Activated CD4-positive, alpha-beta T cell treated with anti-CD3 and anti-CD28 coated beads for 48 hours (primary cell): ENCODE data around the gene FST.

Source experiments
- DNase-seq: peaks from one replicate; pipeline ENCODE4 v3.0.0-alpha.2; 2020

Gene FST

GRCh38 chr5:53475320-53475719 is 5.1 kb upstream of the FST start:
- no peak for DNase-seq

DNA sequence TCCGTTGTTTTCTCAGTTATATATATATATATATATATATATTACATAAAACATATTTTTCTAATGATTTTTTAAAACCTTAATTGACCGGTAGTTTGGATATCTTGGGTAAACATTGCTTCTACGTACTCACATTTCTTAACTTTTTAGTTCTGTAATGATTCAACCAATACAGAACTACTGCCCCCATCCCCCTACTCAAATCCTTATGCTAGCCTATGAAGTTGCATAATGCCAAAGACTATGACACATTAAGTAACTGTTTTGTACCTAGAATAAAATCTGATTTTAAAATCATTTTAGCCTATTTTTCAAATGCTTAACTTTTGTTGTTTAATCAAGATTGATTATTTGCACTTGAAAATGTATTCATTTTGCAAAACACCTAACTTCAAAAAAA is 4.4 kb upstream of the FST start:
- no peak for DNase-seq

- DNase-seq: no peak
Observed at GRCh38 chr5:53476531-53477480, 3.6 kb upstream of the FST start.

DNA sequence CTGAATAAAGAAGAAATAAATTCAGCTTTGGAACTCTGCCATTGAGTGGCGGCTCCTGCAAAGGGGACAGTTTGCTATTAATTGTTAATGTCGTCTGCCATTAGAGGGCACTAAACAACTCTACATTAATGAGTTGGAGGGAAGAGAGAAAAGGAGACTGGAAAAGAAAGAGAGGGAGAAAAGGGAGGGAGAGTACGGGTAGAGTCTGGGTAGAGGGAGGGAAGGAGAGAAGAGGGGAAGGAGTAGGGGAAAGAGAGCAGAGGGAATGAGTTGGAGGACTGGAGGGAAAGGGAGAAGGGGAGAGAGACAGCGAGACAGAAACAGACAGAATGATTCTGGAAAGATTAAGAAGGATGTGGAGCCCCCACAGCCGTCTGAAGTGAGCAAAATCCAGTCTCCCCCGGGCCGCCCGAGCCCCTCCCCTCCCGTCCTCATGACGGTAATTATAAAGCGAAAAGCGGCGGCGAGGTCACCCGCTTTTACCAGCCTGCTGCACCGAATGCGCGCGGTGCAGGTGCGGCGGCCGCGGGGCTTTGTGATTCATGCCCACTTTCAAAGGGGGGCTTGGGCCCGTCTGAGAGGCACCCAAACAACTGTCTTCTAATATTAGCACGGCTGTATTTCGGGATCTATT is 1.9 kb upstream of the FST start:
- peak; percentile 21 for DNase-seq

DNA sequence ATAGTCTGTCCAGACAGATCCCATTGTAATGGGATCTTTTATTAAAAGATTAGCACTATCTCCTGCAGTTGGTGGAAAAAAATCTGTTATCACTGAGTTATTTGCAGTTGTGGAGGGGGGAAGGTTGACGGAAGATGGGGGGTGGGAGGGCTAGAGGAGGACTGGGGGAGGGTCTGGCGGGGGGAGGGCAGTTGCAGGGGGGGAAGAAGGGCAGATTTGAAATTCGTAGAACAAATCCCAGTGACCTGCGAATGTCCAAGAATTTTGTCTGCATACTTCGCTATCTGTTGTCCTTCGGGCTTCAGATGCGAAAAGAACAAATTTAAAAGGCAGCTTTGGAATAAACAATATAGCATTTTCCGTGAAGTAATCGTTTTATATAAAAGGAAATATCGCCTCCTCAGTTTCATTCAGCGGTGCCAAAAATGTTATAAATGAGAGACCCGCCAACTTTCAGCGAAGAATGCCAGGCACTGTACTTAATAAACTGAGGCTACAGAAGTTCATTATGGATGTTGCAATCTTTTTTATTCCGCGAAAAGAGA is 1.3 kb upstream of the FST start:
- DNase-seq: no peak

DNA sequence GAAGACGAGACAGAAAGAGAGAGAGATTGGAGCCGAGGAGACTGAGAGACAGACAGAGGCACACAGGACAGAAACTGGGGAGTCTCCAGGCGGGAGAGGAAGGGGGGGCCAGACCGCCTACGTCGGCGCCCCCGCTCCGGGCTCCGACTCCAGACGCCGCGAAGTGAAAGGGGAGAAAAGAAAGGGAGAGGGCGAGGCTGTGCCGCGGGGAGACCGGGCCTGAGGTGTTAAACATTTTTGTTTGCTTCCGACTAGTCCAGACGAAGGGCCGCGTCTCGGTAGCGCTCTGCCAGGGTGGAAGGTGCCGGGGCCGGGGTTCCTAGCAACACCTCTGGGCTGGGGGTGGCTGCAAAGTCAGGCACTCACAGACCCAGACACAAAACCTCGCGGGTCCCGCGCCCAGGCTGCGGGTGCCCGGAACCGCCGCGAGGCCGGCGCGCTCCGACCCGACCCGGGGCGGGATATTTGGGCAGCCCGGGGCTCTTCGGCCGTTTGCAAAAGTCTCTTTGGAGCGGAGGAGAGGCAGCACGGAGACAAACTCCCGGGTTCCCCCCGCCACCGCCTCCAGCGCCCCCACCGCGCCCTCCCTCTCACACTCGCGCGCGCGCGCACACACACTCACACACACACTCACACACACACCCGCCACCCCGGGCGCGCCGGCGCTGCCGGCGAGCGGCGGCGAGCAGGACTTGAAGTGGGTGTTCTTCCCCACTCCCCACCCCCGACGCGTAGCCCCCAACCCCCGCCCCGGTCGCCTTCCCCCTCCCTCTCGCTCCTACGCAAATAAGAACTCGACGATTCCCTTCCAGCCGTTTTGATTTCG is 626 bp upstream of the FST start:
- DNase-seq: peak; percentile 42

GRCh38 chr5:53481159-53481886 is 894 bp downstream of the FST start:
- no peak for DNase-seq

DNA sequence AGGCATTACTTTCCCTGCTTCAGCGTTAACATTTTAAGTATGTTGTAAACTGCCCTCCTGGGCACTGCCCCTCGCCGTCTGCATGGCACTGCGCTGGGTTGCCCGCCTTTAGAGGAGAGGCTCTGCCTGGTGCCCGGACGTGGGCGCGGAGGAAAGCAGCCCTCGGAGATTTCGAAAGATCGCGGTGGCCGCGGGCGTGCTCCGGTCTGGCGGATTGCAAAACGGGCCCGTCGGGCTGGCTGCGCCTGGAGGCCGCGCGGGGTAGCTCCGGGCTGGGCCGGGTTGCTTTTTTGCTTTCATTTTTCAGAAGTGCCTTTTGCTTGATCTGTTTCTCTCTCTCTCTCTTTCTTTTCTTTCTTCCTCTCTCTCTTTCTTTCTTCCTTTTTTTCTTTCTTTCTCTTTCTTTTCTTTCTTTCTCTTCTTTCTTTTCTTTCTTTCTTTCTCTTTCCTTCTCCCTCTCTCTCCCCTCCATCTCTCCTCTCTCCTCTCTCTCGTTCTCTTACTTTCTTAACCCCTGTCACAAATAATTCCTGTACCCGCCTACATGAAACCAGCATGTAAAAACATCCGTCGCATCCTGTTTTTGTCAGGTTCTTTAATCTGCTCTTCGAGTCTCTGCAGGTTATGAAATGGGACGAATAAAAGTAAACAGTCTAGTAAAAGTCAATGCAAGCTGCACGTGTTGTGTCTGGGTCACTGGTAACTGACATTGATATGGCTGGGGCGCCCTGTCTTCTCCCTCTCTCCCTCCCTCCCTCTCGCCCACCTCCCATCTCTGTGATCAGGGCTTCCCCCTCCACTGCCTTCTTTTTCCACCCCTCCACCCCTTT is 1.7 kb downstream of the FST start:
- DNase-seq: peak; percentile 78

DNA sequence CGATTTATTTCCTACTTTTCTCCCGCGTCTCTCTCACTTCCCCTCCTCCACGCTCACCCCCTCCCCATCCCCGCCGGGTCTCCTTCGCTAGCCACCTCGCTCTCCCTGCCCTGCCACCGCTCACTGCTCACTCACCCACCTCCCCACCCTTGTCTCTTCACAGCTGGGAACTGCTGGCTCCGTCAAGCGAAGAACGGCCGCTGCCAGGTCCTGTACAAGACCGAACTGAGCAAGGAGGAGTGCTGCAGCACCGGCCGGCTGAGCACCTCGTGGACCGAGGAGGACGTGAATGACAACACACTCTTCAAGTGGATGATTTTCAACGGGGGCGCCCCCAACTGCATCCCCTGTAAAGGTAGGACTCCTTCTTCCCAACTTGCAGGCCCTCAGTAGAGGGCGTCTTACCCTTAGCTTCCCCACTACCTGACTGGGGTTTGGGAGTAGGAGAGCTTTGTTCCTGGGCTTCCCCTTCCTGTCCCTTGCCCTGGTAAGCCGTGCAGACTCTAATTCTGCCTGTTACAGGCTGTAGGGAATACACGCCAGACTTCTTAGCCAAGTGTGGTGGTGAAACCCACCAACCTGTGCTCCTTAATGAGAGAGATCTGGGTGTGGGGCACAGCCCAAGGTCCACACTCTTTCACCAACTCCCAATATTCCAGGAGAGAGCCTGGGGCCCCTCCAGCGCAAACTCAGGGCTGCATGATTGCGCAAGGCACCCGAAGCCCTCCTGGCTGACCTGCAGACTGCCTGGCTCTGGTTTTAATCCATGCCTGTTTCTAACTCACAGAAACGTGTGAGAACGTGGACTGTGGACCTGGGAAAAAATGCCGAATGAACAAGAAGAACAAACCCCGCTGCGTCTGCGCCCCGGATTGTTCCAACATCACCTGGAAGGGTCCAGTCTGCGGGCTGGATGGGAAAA is 2.5 kb downstream of the FST start:
- DNase-seq: peak; percentile 33

DNA sequence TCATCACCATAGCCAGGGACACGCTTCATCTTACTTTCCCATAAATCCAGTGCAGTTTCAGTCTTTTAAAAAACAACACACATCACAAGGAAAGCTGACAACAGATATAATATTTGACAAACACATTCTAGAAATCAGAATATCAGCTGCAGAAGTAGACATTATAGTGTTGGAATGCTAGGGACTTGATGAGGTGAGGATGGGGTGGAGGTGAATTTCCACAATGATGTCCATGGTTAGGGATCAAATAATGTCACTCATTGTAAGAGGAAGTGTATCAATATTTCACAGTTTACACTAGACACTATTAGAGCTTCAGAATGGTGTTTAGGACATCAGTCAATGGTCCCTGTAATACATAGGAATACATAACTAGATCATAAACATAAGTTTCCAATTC is 7.0 kb downstream of the FST start:
- no peak for DNase-seq

DNA sequence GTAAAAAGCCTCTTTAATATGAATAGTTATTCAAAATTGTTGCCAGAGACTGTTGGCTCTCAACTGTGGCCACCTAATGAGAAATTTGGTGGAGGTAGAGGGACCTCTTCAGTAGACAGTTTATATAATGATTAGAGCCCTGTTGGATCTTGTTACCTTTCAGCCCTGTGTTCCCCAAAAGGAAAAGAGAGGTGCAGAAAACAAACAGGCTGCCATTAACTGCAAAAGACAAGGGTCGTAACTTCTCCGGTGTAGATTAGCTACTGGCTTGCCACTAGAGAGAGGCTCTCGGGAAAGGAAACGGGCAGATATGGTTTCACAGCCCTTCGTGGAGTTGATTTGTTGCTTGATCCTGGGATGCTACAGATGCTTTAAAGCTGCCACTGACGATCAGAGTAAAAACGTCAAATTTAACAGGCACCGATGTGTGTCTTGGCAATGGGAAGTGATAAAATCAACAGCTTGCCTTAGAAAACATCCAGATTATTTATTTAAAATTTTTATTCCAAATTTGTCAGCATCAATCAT is 7.8 kb downstream of the FST start:
- DNase-seq: no peak

DNA sequence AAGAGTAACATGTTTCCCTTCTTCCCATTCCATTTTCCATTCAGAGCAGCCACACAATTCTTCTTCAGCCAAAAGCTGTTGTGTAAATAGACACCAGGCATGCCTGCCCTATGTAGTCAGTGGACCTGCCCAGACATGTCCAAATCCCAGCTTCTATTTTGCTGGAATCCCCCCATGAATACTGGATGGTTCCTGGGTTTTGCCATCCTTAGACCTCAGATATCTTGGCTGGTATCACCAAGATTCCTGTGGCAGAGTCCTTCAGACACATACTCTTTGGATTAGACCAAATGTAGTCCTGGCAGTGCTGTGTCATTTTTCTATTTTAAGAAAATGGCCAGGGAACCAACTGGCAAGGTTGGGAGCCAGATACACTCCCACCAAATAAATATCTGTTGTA is 10.3 kb downstream of the FST start:
- no peak for DNase-seq

- DNase-seq: no peak
Observed at GRCh38 chr5:53501054-53501453, 20.6 kb downstream of the FST start.

- DNase-seq: no peak
Observed at GRCh38 chr5:53503562-53504218, 23.3 kb downstream of the FST start.

GRCh38 chr5:53507013-53507412 is 26.6 kb downstream of the FST start:
- DNase-seq: no peak

- DNase-seq: no peak
Observed at GRCh38 chr5:53508125-53508524, 27.7 kb downstream of the FST start.

DNA sequence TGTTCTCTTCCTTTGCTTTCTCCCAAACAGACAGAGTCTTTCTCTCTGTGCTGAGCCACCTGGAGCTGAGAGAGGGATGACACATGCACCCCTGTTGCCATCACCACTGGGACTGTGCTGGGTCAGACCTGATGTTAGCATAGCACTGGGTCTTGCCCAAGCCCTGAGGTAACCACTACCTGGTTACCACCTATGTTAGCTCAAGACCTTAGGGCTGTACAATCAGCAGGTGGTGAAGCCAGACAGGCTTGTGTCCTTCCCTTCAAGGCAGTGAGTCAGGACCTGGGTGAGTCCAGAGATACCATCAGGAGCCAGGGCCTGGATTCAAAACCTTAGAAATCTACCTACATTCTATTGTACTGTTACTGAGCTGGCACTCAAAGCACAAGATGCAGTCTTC is 32.1 kb downstream of the FST start:
- no peak for DNase-seq

DNA sequence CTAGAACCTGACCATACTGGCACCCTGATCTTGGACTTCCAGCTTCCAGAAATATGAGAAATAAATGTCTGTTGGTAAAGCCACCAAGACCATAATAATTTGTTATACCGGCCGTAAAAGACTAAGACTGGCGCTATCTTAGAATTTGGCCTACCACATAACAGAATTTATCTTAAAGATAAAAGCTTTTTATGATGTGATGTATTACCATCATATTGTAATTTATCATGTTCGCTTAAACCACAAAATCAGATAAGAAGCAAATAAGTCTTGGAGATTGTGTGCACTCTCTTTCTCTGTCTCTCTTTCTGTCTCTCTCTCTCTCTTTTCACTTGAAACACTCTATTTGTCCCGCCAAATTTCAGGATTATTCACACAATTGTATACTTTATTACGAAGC is 35.6 kb downstream of the FST start:
- DNase-seq: no peak

GRCh38 chr5:53520813-53521212 is 40.4 kb downstream of the FST start:
- no peak for DNase-seq
